ENCODE results near the gene PHACTR1. TPM values are rescaled to one million over a fixed set of nuclear protein-coding genes. Genes with fewer than 3 reads are reported as not detected.

PHACTR1 gene
- total RNA-seq, 1 experiment from 2014 or later = 15.5 TPM

- H3K4me3 Mint-ChIP-seq = no peak overlapping the region
- TF ChIP-seq SOX15 (CRISPR knock-in tag; IDR thresholded peaks at IDR 0.05) (no peak), ZNF532 (CRISPR knock-in tag; IDR thresholded peaks at IDR 0.05; ENCODE audit: borderline replicate concordance) (no peak), ZNF425 (CRISPR knock-in tag; conservative IDR thresholded peaks at IDR 0.05) (no peak), ZBTB43 (CRISPR knock-in tag; IDR thresholded peaks at IDR 0.05) (no peak), JUN (CRISPR knock-in tag; IDR thresholded peaks at IDR 0.05) (no peak), ERG (CRISPR knock-in tag; IDR thresholded peaks at IDR 0.05) (no peak), KAT7 (CRISPR knock-in tag; IDR thresholded peaks at IDR 0.05; ENCODE audit: borderline replicate concordance) (no peak)
- no peaks in the 10 kb centered on the region for H3K9me3 Mint-ChIP-seq
- H3K27ac Mint-ChIP-seq = no peak overlapping the region
- ATAC-seq (no peak), DNase-seq (ENCODE audit: low spot score) (no peak)
- H3K4me1 Mint-ChIP-seq = no peaks in the 10 kb centered on the region; the same call in 1 of the 2 replicates
- CTCF ChIA-PET = no interaction called here
- POLR2A ChIA-PET = no interaction called here
- no peaks in the 10 kb centered on the region for H3K36me3 Mint-ChIP-seq
- no peaks in the 10 kb centered on the region for H3K27me3 Mint-ChIP-seq (ENCODE audit: low read depth)
These were observed 313.8 kb downstream of the PHACTR1 start for GRCh38 chr6:13030396-13030795.

GRCh38 chr6:13032566-13032965, 316.0 kb downstream of the PHACTR1 start:
- no peak for TF ChIP-seq RELA (CRISPR knock-in tag; IDR thresholded peaks at IDR 0.05; ENCODE audit: borderline replicate concordance)
- TF ChIP-seq AFF4 (CRISPR knock-in tag; IDR thresholded peaks at IDR 0.05; ENCODE audit: borderline replicate concordance) = no peak
- no peak for TF ChIP-seq E2F4 (CRISPR knock-in tag; IDR thresholded peaks at IDR 0.05; ENCODE audit: borderline replicate concordance, low read depth)
- TF ChIP-seq RORB (CRISPR knock-in tag; IDR thresholded peaks at IDR 0.05) = no peak
- no peak for TF ChIP-seq HMGA2 (CRISPR knock-in tag; IDR thresholded peaks at IDR 0.05)
- Mint-ChIP-seq H3K36me3 (no peaks in the 10 kb centered on the region), H3K9me3 (no peaks in the 10 kb centered on the region), H3K4me3 (no peak overlapping the region), H3K4me1 (no peaks in the 10 kb centered on the region), H3K27me3 (ENCODE audit: low read depth) (no peaks in the 10 kb centered on the region), H3K27ac (no peak overlapping the region)
- no peak for DNase-seq (ENCODE audit: low spot score)
- ChIA-PET POLR2A (interaction anchor here (0.6 kb wide), 1 partner anchor 59 kb away, joined by 3 read pairs; no protein-coding TSS in a partner anchor), CTCF (no interaction called here)
- no peak for ATAC-seq

Measured in WTC11 (cell line).